Measurements from ENCODE around the gene RAB30.
A peak's percentile ranks its signal among the peaks of the same experiment; 100 is the strongest.
"Not testable (repeated sequence)": the region's sequence is repeated elsewhere in the genome, so short reads cannot be mapped to it uniquely, and the experiment has no call there.

RAB30 gene

GRCh38 chr11:83035070-83035854 lies 36.4 kb downstream of the RAB30 start:
- no peak for DNase-seq

GRCh38 chr11:83034673-83035014 lies 37.1 kb downstream of the RAB30 start:
- no peak for DNase-seq

- no peak for DNase-seq
These were observed 37.6 kb downstream of the RAB30 start for GRCh38 chr11:83033972-83034672.

GRCh38 chr11:83033371-83033770 lies 38.3 kb downstream of the RAB30 start:
- no peak for DNase-seq

GRCh38 chr11:83031127-83031526 lies 40.6 kb downstream of the RAB30 start:
- no peak for DNase-seq

- no peak for DNase-seq
These were observed 43.9 kb downstream of the RAB30 start for GRCh38 chr11:83027794-83028193.

GRCh38 chr11:83027289-83027688 lies 44.4 kb downstream of the RAB30 start:
- DNase-seq: no peak

GRCh38 chr11:83026229-83026628 lies 45.5 kb downstream of the RAB30 start:
- DNase-seq: no peak

GRCh38 chr11:83025267-83025704 lies 46.4 kb downstream of the RAB30 start:
- peak; percentile 81 for DNase-seq

GRCh38 chr11:83024270-83024854 lies 47.3 kb downstream of the RAB30 start:
- DNase-seq: no peak

- DNase-seq: no peak
These were observed 48.3 kb downstream of the RAB30 start for GRCh38 chr11:83023410-83023809.

- DNase-seq: no peak
These were observed 49.9 kb downstream of the RAB30 start for GRCh38 chr11:83021780-83022125.

- no peak for DNase-seq
These were observed 50.5 kb downstream of the RAB30 start for GRCh38 chr11:83020942-83021779.

- no peak for DNase-seq
These were observed 51.7 kb downstream of the RAB30 start for GRCh38 chr11:83019888-83020579.

GRCh38 chr11:83014951-83015350 lies 56.7 kb downstream of the RAB30 start:
- DNase-seq: no peak

GRCh38 chr11:83012168-83013067 lies 59.3 kb downstream of the RAB30 start:
- no peak for DNase-seq

GRCh38 chr11:83011333-83012167 lies 60.1 kb downstream of the RAB30 start:
- no peak for DNase-seq

GRCh38 chr11:83009999-83010398 lies 61.7 kb downstream of the RAB30 start:
- no peak for DNase-seq

GRCh38 chr11:83009136-83009535 lies 62.6 kb downstream of the RAB30 start:
- not testable (repeated sequence) for DNase-seq

GRCh38 chr11:83008581-83008923 lies 63.1 kb downstream of the RAB30 start:
- no peak for DNase-seq
